MCF 10A (cell line): Measurements from ENCODE around the gene ASPN. TPM values are rescaled to one million over a fixed set of nuclear protein-coding genes. Genes with fewer than 3 reads are reported as not detected.
"Not testable (repeated sequence)": the region's sequence is repeated elsewhere in the genome, so short reads cannot be mapped to it uniquely, and the experiment has no call there.

ENCODE experiments used
- BruUV-seq: library from RNA; stranded (reverse); fragments of 400-500 nt; replicated peaks from 2 replicates; lab custom pipeline; 2021; lab: Mats Ljungman, UMichigan
- CTCF ChIA-PET: fragments of 300-600 bp; sonication (Branson Sonifier 250); formaldehyde crosslinking; extraction: SDS; loops from one replicate; lab custom pipeline; 2021; ENCODE audit warnings: antibody characterized with exemption, inconsistent platforms; lab: Yijun Ruan, JAX
- POLR2A ChIA-PET: fragments of 300-600, 350-650 bp; sonication (Branson Sonifier 250); formaldehyde crosslinking; extraction: SDS; loops from one replicate; lab custom pipeline; 2020; ENCODE audit warnings: antibody characterized with exemption, inconsistent platforms; lab: Yijun Ruan, JAX
- DNase-seq: peaks from one replicate; pipeline ENCODE4 v3.0.0-alpha.2; 2018; ENCODE audit not compliant: unreplicated experiment
- H3K27ac Mint-ChIP-seq: one replicate; pipeline ENCODE4 v1.8.0; 2022; ENCODE audit warnings: mild to moderate bottlenecking, low read depth, mixed read lengths; ENCODE audit not compliant: unreplicated experiment
- H3K27me3 Mint-ChIP-seq: one replicate; pipeline ENCODE4 v1.8.0; 2022; ENCODE audit warnings: mixed read lengths; ENCODE audit not compliant: insufficient read depth, unreplicated experiment
- H3K36me3 Mint-ChIP-seq: one replicate; pipeline ENCODE4 v1.8.0; 2022; ENCODE audit warnings: mild to moderate bottlenecking, moderate library complexity, mixed read lengths; ENCODE audit not compliant: insufficient read depth, unreplicated experiment
- H3K4me1 Mint-ChIP-seq: one replicate; pipeline ENCODE4 v1.8.0; 2022; ENCODE audit warnings: mixed read lengths; ENCODE audit not compliant: insufficient read depth, unreplicated experiment
- H3K4me3 Mint-ChIP-seq: one replicate; pipeline ENCODE4 v1.8.0; 2022; ENCODE audit warnings: mild to moderate bottlenecking, moderate library complexity, mixed read lengths; ENCODE audit not compliant: unreplicated experiment
- H3K9me3 Mint-ChIP-seq: one replicate; pipeline ENCODE4 v1.8.0; 2022; ENCODE audit warnings: mixed read lengths; ENCODE audit not compliant: unreplicated experiment
- CTCF ChIP-seq: fragments of 200-600 bp; IDR thresholded peaks from one replicate; pipeline ENCODE4 v1.8.0; 2022; ENCODE audit warnings: antibody characterized with exemption, mild to moderate bottlenecking; ENCODE audit not compliant: unreplicated experiment
- intact Hi-C: fragments of 100-400 bp; cut with micrococcal nuclease; formaldehyde crosslinking; loops from 2 replicates; pipeline ENCODE4 v1.14.1; 2022
- total RNA-seq: library from RNA; stranded (reverse); gene quantifications from 2 replicates; pipeline ENCODE4 v1.2.3, GENCODE V29; 2022

ASPN gene
- total RNA-seq, 1 experiment from 2014 or later, result 0.12 TPM

GRCh38 chr9:92423612-92424011 lies 58.7 kb downstream of the ASPN start:
- peak overlapping the region; percentile 40 for H3K27ac Mint-ChIP-seq
- no TSS peak for BruUV-seq
- POLR2A ChIA-PET, result no interaction called here
- CTCF ChIA-PET, result no interaction called here
- H3K9me3 Mint-ChIP-seq, result no peaks in the 10 kb centered on the region
- peak overlapping the region; percentile 41 for H3K4me3 Mint-ChIP-seq
- H3K27me3 Mint-ChIP-seq, result no peaks in the 10 kb centered on the region
- peaks cover 23% of the 10 kb centered on the region for H3K4me1 Mint-ChIP-seq
- TF ChIP-seq CTCF, result no peak
- intact Hi-C loops, result no loop called here
- no peaks in the 10 kb centered on the region for H3K36me3 Mint-ChIP-seq
- no peak for DNase-seq

GRCh38 chr9:92422611-92423338 lies 59.5 kb downstream of the ASPN start:
- no peak for DNase-seq
- ChIA-PET CTCF (no interaction called here), POLR2A (no interaction called here)
- H3K4me3 Mint-ChIP-seq, result peak overlapping the region; percentile 31
- no TSS peak for BruUV-seq
- H3K4me1 Mint-ChIP-seq, result peaks cover 23% of the 10 kb centered on the region
- intact Hi-C loops, result no loop called here
- H3K36me3 Mint-ChIP-seq, result no peaks in the 10 kb centered on the region
- no peaks in the 10 kb centered on the region for H3K27me3 Mint-ChIP-seq
- no peak for TF ChIP-seq CTCF
- H3K9me3 Mint-ChIP-seq, result no peaks in the 10 kb centered on the region
- no peak overlapping the region for H3K27ac Mint-ChIP-seq

- ChIA-PET POLR2A (interaction anchor here (0.7 to 2.5 kb wide), 2 partner anchors 9 to 29 kb away, joined by 3 to 7 read pairs; no protein-coding TSS in a partner anchor), CTCF (no interaction called here)
- BruUV-seq, result no TSS peak
- no peak overlapping the region for H3K27ac Mint-ChIP-seq
- no peaks in the 10 kb centered on the region for H3K36me3 Mint-ChIP-seq
- intact Hi-C loops, result no loop called here
- H3K27me3 Mint-ChIP-seq, result no peaks in the 10 kb centered on the region
- no peaks in the 10 kb centered on the region for H3K9me3 Mint-ChIP-seq
- no peak for DNase-seq
- no peak for TF ChIP-seq CTCF
- H3K4me1 Mint-ChIP-seq, result no peaks in the 10 kb centered on the region
- no peak overlapping the region for H3K4me3 Mint-ChIP-seq
Measured at GRCh38 chr9:92414566-92414965, 67.7 kb downstream of the ASPN start.

- DNase-seq, H3K27ac Mint-ChIP-seq, H3K4me3 Mint-ChIP-seq, H3K9me3 Mint-ChIP-seq, H3K36me3 Mint-ChIP-seq, H3K27me3 Mint-ChIP-seq, H3K4me1 Mint-ChIP-seq, BruUV-seq, intact Hi-C loops: not testable (repeated sequence)
- ChIA-PET POLR2A (interaction anchor here (1.5 kb wide), 1 partner anchor 27 kb away, joined by 4 read pairs; no protein-coding TSS in a partner anchor), CTCF (interaction anchor here (0.8 to 1.1 kb wide), 2 partner anchors 8 to 24 kb away, joined by 3 read pairs; no protein-coding TSS in a partner anchor)
Measured at GRCh38 chr9:92411157-92411556, 71.1 kb downstream of the ASPN start.
